ENCODE data around the gene PCSK7.

- TF ChIP-seq CTCF (IDR thresholded peaks at IDR 0.05; ENCODE audit: low read length), result no peak
- TF ChIP-seq EZH2 (optimal IDR thresholded peaks at IDR 0.05; ENCODE audit: low read depth, low read length), result no peak
These were observed 45.5 kb downstream of the PCSK7 start for GRCh38 chr11:117186431-117186761.
